PFSK-1 (cell line): ENCODE results near the gene GORASP1.

ENCODE experiments used
- POLR2AphosphoS5 ChIP-seq: IDR thresholded peaks from 2 replicates; pipeline ENCODE4 v1.6.1; 2012; ENCODE audit warnings: low read depth, mild to moderate bottlenecking, control low read depth, low read length, moderate library complexity
- SIN3A ChIP-seq: IDR thresholded peaks from 2 replicates; pipeline ENCODE4 v1.6.1; 2012; ENCODE audit warnings: mild to moderate bottlenecking, low read length, moderate library complexity, borderline replicate concordance; ENCODE audit not compliant: insufficient read depth
- TAF1 ChIP-seq: IDR thresholded peaks from 2 replicates; pipeline ENCODE4 v1.6.1; 2012; ENCODE audit warnings: low read length, control low read depth, borderline replicate concordance; ENCODE audit not compliant: insufficient read depth
- TF ChIP-seq, protein P1 (sequence below), 2 experiments: IDR thresholded peaks; 2 replicates each; pipeline versions ENCODE4 v1.6.1 to v1.8.0; 2011 to 2012; ENCODE audit warnings: low read depth in 2 of 2, low read length in 2 of 2, control low read depth in 1 of 2, inconsistent platforms in 1 of 2, mild to moderate bottlenecking in 1 of 2, moderate library complexity in 1 of 2; ENCODE audit not compliant: insufficient read depth in 1 of 2

DNA sequence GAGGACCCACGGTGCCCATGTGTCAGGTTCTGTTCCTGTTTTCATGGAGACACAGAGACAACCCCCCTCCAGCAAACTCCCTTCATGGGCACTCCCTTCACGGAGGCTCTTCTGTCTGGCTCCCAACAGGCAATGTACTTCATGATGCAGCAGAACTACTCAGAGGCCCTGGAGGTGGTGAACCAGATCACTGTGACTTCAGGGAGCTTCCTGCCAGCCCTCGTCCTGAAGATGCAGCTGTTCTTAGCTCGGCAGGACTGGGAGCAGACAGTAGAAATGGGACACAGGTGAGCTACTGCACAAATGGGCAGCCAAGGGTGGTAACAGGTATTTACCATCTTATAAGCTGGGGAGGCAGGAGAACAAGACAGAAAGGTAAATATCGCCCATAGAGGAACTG is 7.0 kb upstream of the GORASP1 start:
- TF ChIP-seq, protein P1, sequence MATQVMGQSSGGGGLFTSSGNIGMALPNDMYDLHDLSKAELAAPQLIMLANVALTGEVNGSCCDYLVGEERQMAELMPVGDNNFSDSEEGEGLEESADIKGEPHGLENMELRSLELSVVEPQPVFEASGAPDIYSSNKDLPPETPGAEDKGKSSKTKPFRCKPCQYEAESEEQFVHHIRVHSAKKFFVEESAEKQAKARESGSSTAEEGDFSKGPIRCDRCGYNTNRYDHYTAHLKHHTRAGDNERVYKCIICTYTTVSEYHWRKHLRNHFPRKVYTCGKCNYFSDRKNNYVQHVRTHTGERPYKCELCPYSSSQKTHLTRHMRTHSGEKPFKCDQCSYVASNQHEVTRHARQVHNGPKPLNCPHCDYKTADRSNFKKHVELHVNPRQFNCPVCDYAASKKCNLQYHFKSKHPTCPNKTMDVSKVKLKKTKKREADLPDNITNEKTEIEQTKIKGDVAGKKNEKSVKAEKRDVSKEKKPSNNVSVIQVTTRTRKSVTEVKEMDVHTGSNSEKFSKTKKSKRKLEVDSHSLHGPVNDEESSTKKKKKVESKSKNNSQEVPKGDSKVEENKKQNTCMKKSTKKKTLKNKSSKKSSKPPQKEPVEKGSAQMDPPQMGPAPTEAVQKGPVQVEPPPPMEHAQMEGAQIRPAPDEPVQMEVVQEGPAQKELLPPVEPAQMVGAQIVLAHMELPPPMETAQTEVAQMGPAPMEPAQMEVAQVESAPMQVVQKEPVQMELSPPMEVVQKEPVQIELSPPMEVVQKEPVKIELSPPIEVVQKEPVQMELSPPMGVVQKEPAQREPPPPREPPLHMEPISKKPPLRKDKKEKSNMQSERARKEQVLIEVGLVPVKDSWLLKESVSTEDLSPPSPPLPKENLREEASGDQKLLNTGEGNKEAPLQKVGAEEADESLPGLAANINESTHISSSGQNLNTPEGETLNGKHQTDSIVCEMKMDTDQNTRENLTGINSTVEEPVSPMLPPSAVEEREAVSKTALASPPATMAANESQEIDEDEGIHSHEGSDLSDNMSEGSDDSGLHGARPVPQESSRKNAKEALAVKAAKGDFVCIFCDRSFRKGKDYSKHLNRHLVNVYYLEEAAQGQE (IDR thresholded peaks at IDR 0.05; ENCODE audit: insufficient read depth in 1 of 2, low read depth in 2 of 2, low read length in 2 of 2): no peak
- TF ChIP-seq POLR2AphosphoS5 (no peak), SIN3A (no peak), TAF1 (no peak)
